WTC11 (cell line): ENCODE results near the gene RGL4. TPM values are rescaled to one million over a fixed set of nuclear protein-coding genes. Genes with fewer than 3 reads are reported as not detected.
A peak's percentile ranks its signal among the peaks of the same experiment; 100 is the strongest.

Source experiments
- ATAC-seq: fragments of 200-7000 bp; cut with Tn5 transposase; 2 replicates; pipeline ENCODE4 v1.10.0; 2021; ENCODE audit warnings: mild to moderate bottlenecking, moderate library complexity
- CTCF ChIA-PET: fragments of 300-600 bp; sonication (Branson Sonifier 250); formaldehyde crosslinking; loops from one replicate; lab custom pipeline; 2021; ENCODE audit warnings: antibody characterized with exemption; lab: Charles Lee
- POLR2A ChIA-PET: fragments of 350-600 bp; sonication (Branson Sonifier 250); formaldehyde crosslinking; loops from one replicate; lab custom pipeline; 2021; ENCODE audit warnings: antibody characterized with exemption; lab: Charles Lee
- DNase-seq: peaks from one replicate; pipeline ENCODE4 v3.0.0; 2021; ENCODE audit warnings: low spot score
- H3K27ac Mint-ChIP-seq: 2 replicates; pipeline ENCODE4 v1.8.0; 2021; ENCODE audit warnings: mixed read lengths
- H3K27me3 Mint-ChIP-seq: 2 replicates; pipeline ENCODE4 v1.8.0; 2021; ENCODE audit warnings: low read depth, mild to moderate bottlenecking, moderate library complexity, mixed read lengths
- H3K36me3 Mint-ChIP-seq: 2 replicates; pipeline ENCODE4 v1.8.0; 2021; ENCODE audit warnings: mixed read lengths
- H3K4me1 Mint-ChIP-seq: 2 replicates; pipeline ENCODE4 v1.8.0; 2022; ENCODE audit warnings: mixed read lengths
- H3K4me3 Mint-ChIP-seq: 2 replicates; pipeline ENCODE4 v1.8.0; 2021; ENCODE audit warnings: mild to moderate bottlenecking, moderate library complexity, mixed read lengths
- H3K9me3 Mint-ChIP-seq: 2 replicates; pipeline ENCODE4 v1.8.0; 2021; ENCODE audit warnings: mixed read lengths
- CREB1 ChIP-seq: sonication (generic); formaldehyde crosslinking; IDR thresholded peaks from 2 replicates; pipeline ENCODE4 v1.8.0; 2023; ENCODE audit warnings: mild to moderate bottlenecking, missing genetic modification reagents
- E2F1 ChIP-seq: sonication (generic); formaldehyde crosslinking; IDR thresholded peaks from 2 replicates; pipeline ENCODE4 v1.8.0; 2022; ENCODE audit warnings: mild to moderate bottlenecking, missing genetic modification reagents
- EMX1 ChIP-seq: fragments of 250-450 bp; sonication (Bioruptor Pico); IDR thresholded peaks from 2 replicates; pipeline ENCODE4 v1.8.0; 2021; ENCODE audit warnings: mild to moderate bottlenecking
- ESRRA ChIP-seq: sonication (generic); formaldehyde crosslinking; IDR thresholded peaks from 2 replicates; pipeline ENCODE4 v1.8.1; 2022; ENCODE audit warnings: mild to moderate bottlenecking, missing genetic modification reagents, borderline replicate concordance
- FOXJ3 ChIP-seq: sonication (generic); formaldehyde crosslinking; IDR thresholded peaks from 2 replicates; pipeline ENCODE4 v1.9.0; 2021; ENCODE audit warnings: missing genetic modification reagents, mild to moderate bottlenecking, borderline replicate concordance
- GRHL2 ChIP-seq: fragments of 250-450 bp; sonication (Bioruptor Pico); IDR thresholded peaks from 2 replicates; pipeline ENCODE4 v1.8.0; 2022; ENCODE audit warnings: mild to moderate bottlenecking, moderate library complexity; ENCODE audit not compliant: insufficient replicate concordance, severe bottlenecking
- KAT7 ChIP-seq: sonication (generic); formaldehyde crosslinking; IDR thresholded peaks from 2 replicates; pipeline ENCODE4 v1.8.1; 2023; ENCODE audit warnings: missing genetic modification reagents, mild to moderate bottlenecking, borderline replicate concordance
- NFATC4 ChIP-seq: fragments of 250-450 bp; sonication (Bioruptor Pico); IDR thresholded peaks from 2 replicates; pipeline ENCODE4 v1.9.0; 2021; ENCODE audit warnings: mild to moderate bottlenecking
- NR2C2 ChIP-seq: sonication (generic); formaldehyde crosslinking; IDR thresholded peaks from 2 replicates; pipeline ENCODE4 v1.8.0; 2022; ENCODE audit warnings: mild to moderate bottlenecking, missing genetic modification reagents
- OVOL2 ChIP-seq: fragments of 250-450 bp; sonication (Bioruptor Pico); IDR thresholded peaks from 2 replicates; pipeline ENCODE4 v1.9.0; 2021; ENCODE audit warnings: mild to moderate bottlenecking, borderline replicate concordance
- PRRX2 ChIP-seq: fragments of 250-450 bp; sonication (Bioruptor Pico); IDR thresholded peaks from 2 replicates; pipeline ENCODE4 v1.8.0; 2021; ENCODE audit warnings: mild to moderate bottlenecking
- SP1 ChIP-seq: sonication (generic); formaldehyde crosslinking; conservative IDR thresholded peaks from 2 replicates; pipeline ENCODE4 v1.8.1; 2022; ENCODE audit warnings: missing genetic modification reagents
- ZBTB21 ChIP-seq: sonication (generic); formaldehyde crosslinking; IDR thresholded peaks from 2 replicates; pipeline ENCODE4 v1.8.1; 2023; ENCODE audit warnings: mild to moderate bottlenecking, missing genetic modification reagents, borderline replicate concordance
- ZMAT4 ChIP-seq: fragments of 250-450 bp; sonication (Bioruptor Pico); IDR thresholded peaks from 2 replicates; pipeline ENCODE4 v1.9.0; 2021; ENCODE audit warnings: mild to moderate bottlenecking
- ZNF232 ChIP-seq: sonication (generic); formaldehyde crosslinking; IDR thresholded peaks from 2 replicates; pipeline ENCODE4 v1.8.0; 2022; ENCODE audit warnings: mild to moderate bottlenecking, missing genetic modification reagents
- ZNF396 ChIP-seq: fragments of 250-450 bp; sonication (Bioruptor Pico); IDR thresholded peaks from 2 replicates; pipeline ENCODE4 v1.8.0; 2021; ENCODE audit warnings: mild to moderate bottlenecking, moderate library complexity, borderline replicate concordance
- ZNF423 ChIP-seq: fragments of 250-450 bp; sonication (Bioruptor Pico); IDR thresholded peaks from 2 replicates; pipeline ENCODE4 v2.1.2; 2022; ENCODE audit warnings: mild to moderate bottlenecking, moderate library complexity
- total RNA-seq: library from RNA; stranded (reverse); gene quantifications from 3 replicates; pipeline ENCODE4 v1.2.3, GENCODE V29; 2021
- TF ChIP-seq, protein P1 (sequence below): sonication (generic); formaldehyde crosslinking; IDR thresholded peaks from 2 replicates; pipeline ENCODE4 v1.8.0; 2023; ENCODE audit warnings: missing genetic modification reagents
- TF ChIP-seq, protein P2 (sequence below): sonication (generic); formaldehyde crosslinking; conservative IDR thresholded peaks from 2 replicates; pipeline ENCODE4 v1.8.1; 2023; ENCODE audit warnings: mild to moderate bottlenecking, low read depth, missing genetic modification reagents, moderate library complexity
- TF ChIP-seq, protein P3 (sequence below): sonication (generic); formaldehyde crosslinking; IDR thresholded peaks from 2 replicates; pipeline ENCODE4 v1.8.0; 2022; ENCODE audit warnings: mild to moderate bottlenecking, missing genetic modification reagents
- TF ChIP-seq, protein P4 (sequence below): sonication (generic); formaldehyde crosslinking; IDR thresholded peaks from 2 replicates; pipeline ENCODE4 v1.8.1; 2023; ENCODE audit warnings: mild to moderate bottlenecking, missing genetic modification reagents, moderate library complexity

The RGL4 gene
- total RNA-seq, 1 experiment from 2014 or later: not detected

DNA sequence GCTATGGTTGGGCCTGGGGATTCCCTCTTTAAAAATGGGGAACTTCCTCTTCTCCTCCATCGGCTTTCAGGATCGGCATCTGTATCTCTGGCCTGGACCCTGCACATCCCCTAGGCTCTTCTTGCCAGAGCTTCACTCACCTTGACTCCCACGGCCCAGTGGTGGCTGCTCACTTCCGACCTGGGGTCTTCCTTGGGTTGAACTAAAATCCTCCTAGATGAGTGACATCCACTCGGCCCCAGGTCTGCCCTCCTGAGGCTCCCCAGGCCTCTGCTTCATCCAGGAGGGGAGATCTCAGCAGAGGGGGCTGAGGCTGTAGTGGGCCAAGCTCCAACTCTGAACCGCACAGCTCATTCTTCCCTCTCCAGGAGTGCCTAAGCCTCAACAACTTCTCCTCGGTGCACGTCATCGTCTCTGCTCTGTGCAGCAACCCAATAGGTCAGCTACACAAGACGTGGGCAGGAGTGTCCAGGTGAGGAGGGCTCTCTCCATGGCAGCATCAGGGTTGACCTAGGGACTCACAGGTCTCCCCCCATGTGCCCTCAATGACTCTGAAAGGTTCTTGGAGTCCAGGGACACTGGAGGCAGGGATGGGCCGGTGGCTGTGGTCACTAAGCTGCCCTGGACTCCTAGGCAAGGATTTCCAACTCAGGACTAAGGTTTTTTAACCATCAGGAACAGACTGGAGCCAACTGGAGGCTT, 3.3 kb downstream of the RGL4 start (continued):
- no peak for TF ChIP-seq SP1 (CRISPR knock-in tag)
- no peak for TF ChIP-seq ZNF423 (CRISPR knock-in tag)

DNA sequence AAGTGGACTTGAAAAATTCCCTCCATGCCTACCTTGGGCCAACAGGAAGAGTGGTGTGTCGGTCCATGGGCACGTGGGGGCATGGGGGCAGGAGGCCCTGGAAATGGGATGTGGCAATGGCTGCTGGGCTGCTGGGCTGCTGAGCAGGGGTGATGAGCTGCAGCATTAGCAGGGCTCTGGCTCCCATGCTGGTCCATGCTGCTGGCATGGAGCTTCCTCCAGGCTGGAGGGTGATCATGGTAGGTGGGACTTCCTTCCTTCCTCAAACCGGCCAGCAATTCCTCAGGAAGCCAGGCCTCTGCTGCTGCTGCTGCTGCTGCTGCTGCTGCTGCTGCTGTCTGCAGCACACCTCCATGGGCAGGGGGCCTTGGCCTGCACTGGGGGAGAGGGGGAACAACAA, 4.3 kb downstream of the RGL4 start:
- Mint-ChIP-seq H3K27ac (no peak overlapping the region), H3K9me3 (no peaks in the 10 kb centered on the region), H3K4me3 (no peak overlapping the region), H3K4me1 (no peaks in the 10 kb centered on the region), H3K36me3 (peaks cover 29% of the 10 kb centered on the region), H3K27me3 (no peaks in the 10 kb centered on the region)
- no peak for DNase-seq
- TF ChIP-seq ZMAT4 (no peak), EMX1 (CRISPR knock-in tag) (no peak), NR2C2 (CRISPR knock-in tag) (no peak), CREB1 (CRISPR knock-in tag) (no peak), FOXJ3 (no peak), SP1 (CRISPR knock-in tag) (no peak), PRRX2 (no peak), ZBTB21 (CRISPR knock-in tag) (no peak), ZNF423 (CRISPR knock-in tag) (no peak), OVOL2 (CRISPR knock-in tag) (no peak), E2F1 (no peak), NFATC4 (no peak)
- TF ChIP-seq, protein P1, sequence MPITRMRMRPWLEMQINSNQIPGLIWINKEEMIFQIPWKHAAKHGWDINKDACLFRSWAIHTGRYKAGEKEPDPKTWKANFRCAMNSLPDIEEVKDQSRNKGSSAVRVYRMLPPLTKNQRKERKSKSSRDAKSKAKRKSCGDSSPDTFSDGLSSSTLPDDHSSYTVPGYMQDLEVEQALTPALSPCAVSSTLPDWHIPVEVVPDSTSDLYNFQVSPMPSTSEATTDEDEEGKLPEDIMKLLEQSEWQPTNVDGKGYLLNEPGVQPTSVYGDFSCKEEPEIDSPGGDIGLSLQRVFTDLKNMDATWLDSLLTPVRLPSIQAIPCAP (CRISPR knock-in tag): no peak
- TF ChIP-seq, protein P2, sequence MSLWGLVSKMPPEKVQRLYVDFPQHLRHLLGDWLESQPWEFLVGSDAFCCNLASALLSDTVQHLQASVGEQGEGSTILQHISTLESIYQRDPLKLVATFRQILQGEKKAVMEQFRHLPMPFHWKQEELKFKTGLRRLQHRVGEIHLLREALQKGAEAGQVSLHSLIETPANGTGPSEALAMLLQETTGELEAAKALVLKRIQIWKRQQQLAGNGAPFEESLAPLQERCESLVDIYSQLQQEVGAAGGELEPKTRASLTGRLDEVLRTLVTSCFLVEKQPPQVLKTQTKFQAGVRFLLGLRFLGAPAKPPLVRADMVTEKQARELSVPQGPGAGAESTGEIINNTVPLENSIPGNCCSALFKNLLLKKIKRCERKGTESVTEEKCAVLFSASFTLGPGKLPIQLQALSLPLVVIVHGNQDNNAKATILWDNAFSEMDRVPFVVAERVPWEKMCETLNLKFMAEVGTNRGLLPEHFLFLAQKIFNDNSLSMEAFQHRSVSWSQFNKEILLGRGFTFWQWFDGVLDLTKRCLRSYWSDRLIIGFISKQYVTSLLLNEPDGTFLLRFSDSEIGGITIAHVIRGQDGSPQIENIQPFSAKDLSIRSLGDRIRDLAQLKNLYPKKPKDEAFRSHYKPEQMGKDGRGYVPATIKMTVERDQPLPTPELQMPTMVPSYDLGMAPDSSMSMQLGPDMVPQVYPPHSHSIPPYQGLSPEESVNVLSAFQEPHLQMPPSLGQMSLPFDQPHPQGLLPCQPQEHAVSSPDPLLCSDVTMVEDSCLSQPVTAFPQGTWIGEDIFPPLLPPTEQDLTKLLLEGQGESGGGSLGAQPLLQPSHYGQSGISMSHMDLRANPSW: no peak
- POLR2A ChIA-PET: no interaction called here
- no peak for ATAC-seq
- CTCF ChIA-PET: no interaction called here

- DNase-seq (no peak), ATAC-seq (no peak)
- Mint-ChIP-seq H3K36me3 (peaks cover 30% of the 10 kb centered on the region), H3K27ac (0 out of 2 replicates have a peak overlapping the region, but pooled peaks have one; percentile 35), H3K4me3 (no peak overlapping the region), H3K4me1 (no peaks in the 10 kb centered on the region), H3K27me3 (no peaks in the 10 kb centered on the region), H3K9me3 (no peaks in the 10 kb centered on the region)
- POLR2A ChIA-PET: no interaction called here
- CTCF ChIA-PET: no interaction called here
- TF ChIP-seq GRHL2: no peak
- TF ChIP-seq, protein P3, sequence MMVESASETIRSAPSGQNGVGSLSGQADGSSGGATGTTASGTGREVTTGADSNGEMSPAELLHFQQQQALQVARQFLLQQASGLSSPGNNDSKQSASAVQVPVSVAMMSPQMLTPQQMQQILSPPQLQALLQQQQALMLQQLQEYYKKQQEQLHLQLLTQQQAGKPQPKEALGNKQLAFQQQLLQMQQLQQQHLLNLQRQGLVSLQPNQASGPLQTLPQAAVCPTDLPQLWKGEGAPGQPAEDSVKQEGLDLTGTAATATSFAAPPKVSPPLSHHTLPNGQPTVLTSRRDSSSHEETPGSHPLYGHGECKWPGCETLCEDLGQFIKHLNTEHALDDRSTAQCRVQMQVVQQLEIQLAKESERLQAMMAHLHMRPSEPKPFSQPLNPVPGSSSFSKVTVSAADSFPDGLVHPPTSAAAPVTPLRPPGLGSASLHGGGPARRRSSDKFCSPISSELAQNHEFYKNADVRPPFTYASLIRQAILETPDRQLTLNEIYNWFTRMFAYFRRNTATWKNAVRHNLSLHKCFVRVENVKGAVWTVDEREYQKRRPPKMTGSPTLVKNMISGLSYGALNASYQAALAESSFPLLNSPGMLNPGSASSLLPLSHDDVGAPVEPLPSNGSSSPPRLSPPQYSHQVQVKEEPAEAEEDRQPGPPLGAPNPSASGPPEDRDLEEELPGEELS (CRISPR knock-in tag): no peak
- TF ChIP-seq SP1 (CRISPR knock-in tag): no peak
- no peak for TF ChIP-seq ZNF232 (CRISPR knock-in tag)
- no peak for TF ChIP-seq KAT7 (CRISPR knock-in tag)
- TF ChIP-seq, protein P4, sequence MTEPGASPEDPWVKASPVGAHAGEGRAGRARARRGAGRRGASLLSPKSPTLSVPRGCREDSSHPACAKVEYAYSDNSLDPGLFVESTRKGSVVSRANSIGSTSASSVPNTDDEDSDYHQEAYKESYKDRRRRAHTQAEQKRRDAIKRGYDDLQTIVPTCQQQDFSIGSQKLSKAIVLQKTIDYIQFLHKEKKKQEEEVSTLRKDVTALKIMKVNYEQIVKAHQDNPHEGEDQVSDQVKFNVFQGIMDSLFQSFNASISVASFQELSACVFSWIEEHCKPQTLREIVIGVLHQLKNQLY (CRISPR knock-in tag): no peak
- TF ChIP-seq ESRRA: no peak
- TF ChIP-seq EMX1 (CRISPR knock-in tag): no peak
- no peak for TF ChIP-seq ZNF396 (CRISPR knock-in tag)
- no peak for TF ChIP-seq PRRX2
- TF ChIP-seq, protein P2: no peak
These were observed 4.9 kb downstream of the RGL4 start for GRCh38 chr22:23695571-23696325.
